ENCODE results near the gene BPIFB4.

Gene BPIFB4

DNA sequence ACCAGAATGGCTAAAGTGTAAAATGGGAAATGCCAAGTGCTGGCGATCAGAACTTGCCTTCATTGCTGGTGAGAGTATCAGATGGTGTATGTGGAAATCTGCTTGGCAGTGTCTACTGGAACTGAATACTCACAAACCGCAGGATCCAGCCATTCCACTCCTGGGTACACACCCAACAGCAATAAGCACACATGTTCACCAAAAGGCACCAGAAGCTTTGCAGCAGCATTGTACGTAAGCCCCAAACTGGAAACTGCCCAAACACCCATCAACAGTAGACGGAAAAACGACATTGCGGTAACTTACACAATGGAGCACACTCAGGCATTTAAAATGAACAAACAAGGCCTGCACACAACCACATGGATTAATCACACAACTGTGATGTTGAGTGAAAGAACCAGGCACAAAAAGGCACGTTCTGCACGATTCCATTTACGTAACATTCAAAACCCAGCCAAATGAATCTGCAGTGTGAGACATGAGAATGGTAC is 51.2 kb downstream of the BPIFB4 start:
- H2BK15ac ChIP-seq (ENCODE audit: low read length): no peak overlapping the region
- peaks cover 0 to 12% of the 10 kb centered on the region in 2 donors for H3K4me1 ChIP-seq (ENCODE audit: control insufficient read depth in 2 of 2, insufficient read depth in 1 of 2, low read depth in 1 of 2, low read length in 2 of 2)
- no peak overlapping the region for H2BK120ac ChIP-seq (ENCODE audit: low read depth, low read length)
- H3K79me1 ChIP-seq (ENCODE audit: low read depth, low read length): no peaks in the 10 kb centered on the region
- H3K27me3 ChIP-seq (ENCODE audit: control insufficient read depth in 3 of 3, insufficient read depth in 3 of 3, low read depth in 1 of 3, low read length in 3 of 3): peaks cover 0 to 3% (median 0%) of the 10 kb centered on the region in 3 experiments
- no peak overlapping the region for H3K14ac ChIP-seq (ENCODE audit: low read length)
- no peak overlapping the region for H2AFZ ChIP-seq (ENCODE audit: low read length)
- no peaks in the 10 kb centered on the region for H3K9me3 ChIP-seq (replicated peaks in 1 of 2; ENCODE audit: control insufficient read depth in 2 of 2, insufficient read depth in 1 of 2, low read depth in 1 of 2, low read length in 2 of 2)
- no peak overlapping the region for H3K18ac ChIP-seq (ENCODE audit: low read length)
- no peaks in the 10 kb centered on the region for H3K36me3 ChIP-seq (replicated peaks in 1 of 2; ENCODE audit: control insufficient read depth in 2 of 2, insufficient read depth in 2 of 2, low read length in 2 of 2)
- no peak overlapping the region for H2BK12ac ChIP-seq (ENCODE audit: low read length)
- H3K27ac ChIP-seq (replicated peaks; ENCODE audit: low read length): no peak overlapping the region
- no peak overlapping the region for H2BK5ac ChIP-seq (ENCODE audit: low read length)
- no CpG with 5 or more reads among the region's 9 CpGs for WGBS, 2 donors (ENCODE audit: extremely low coverage in 2 of 2, insufficient read length in 2 of 2, insufficient replicate concordance in 1 of 2)
- H4K91ac ChIP-seq (ENCODE audit: low read depth, low read length, poor library complexity): no peak overlapping the region
- no peak overlapping the region for H4K8ac ChIP-seq (ENCODE audit: low read depth, low read length)
- no peak for DNase-seq (ENCODE audit: low spot score)
- H3K23ac ChIP-seq (ENCODE audit: low read depth, low read length, poor library complexity): no peak overlapping the region
- H3K9ac ChIP-seq (ENCODE audit: low read depth, low read length, poor library complexity): no peak overlapping the region
- no peak overlapping the region for H3K4me2 ChIP-seq (ENCODE audit: insufficient read depth, low read length, poor library complexity, severe bottlenecking)
- H2AK5ac ChIP-seq (ENCODE audit: low read depth, low read length): no peak overlapping the region
- no peak overlapping the region for H3K4me3 ChIP-seq (ENCODE audit: low read length in 2 of 2)
- no peak overlapping the region for H3K4ac ChIP-seq (ENCODE audit: low read length)

DNA sequence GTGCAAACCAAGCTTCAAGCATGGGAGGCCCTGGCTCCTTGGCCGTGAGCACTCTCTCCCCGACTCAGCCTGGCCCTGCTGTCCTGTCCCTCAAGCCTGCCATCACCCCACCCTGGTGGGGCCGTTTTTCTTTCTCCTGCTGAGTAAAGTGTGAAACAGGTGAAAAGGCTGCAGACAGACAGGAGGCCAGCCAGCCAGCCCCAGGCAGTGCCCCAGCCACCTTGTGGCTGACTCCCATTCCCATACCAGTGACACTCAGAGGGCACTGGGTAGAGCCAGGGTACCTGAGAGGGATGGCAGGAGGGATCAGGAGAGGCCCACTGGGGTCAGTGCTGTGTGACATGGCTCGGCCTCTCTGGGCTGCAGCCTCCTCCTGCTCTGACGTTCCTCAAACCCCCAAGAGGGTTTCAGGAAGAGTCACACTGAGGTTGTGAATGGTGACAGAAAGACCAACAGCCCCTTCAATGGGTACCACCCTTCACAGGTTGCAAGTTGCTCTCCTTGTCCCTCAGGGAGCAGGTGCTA is 52.6 kb downstream of the BPIFB4 start:
- no peak overlapping the region for H3K14ac ChIP-seq (ENCODE audit: low read length)
- no peak overlapping the region for H3K27ac ChIP-seq (replicated peaks; ENCODE audit: low read length)
- DNase-seq (ENCODE audit: low spot score): no peak
- no peak overlapping the region for H2BK5ac ChIP-seq (ENCODE audit: low read length)
- no peak overlapping the region for H3K4me2 ChIP-seq (ENCODE audit: insufficient read depth, low read length, poor library complexity, severe bottlenecking)
- H2AK5ac ChIP-seq (ENCODE audit: low read depth, low read length): no peak overlapping the region
- no peak overlapping the region for H3K4ac ChIP-seq (ENCODE audit: low read length)
- H3K9me3 ChIP-seq (replicated peaks in 1 of 2; ENCODE audit: control insufficient read depth in 2 of 2, insufficient read depth in 1 of 2, low read depth in 1 of 2, low read length in 2 of 2): no peaks in the 10 kb centered on the region
- no CpG with 5 or more reads among the region's 5 CpGs for WGBS, 2 donors (ENCODE audit: extremely low coverage in 2 of 2, insufficient read length in 2 of 2, insufficient replicate concordance in 1 of 2)
- H3K23ac ChIP-seq (ENCODE audit: low read depth, low read length, poor library complexity): no peak overlapping the region
- no peaks in the 10 kb centered on the region for H3K36me3 ChIP-seq (replicated peaks in 1 of 2; ENCODE audit: control insufficient read depth in 2 of 2, insufficient read depth in 2 of 2, low read length in 2 of 2)
- H3K27me3 ChIP-seq (ENCODE audit: control insufficient read depth in 3 of 3, insufficient read depth in 3 of 3, low read depth in 1 of 3, low read length in 3 of 3): peaks cover 0 to 3% (median 0%) of the 10 kb centered on the region in 3 experiments
- no peak overlapping the region for H3K9ac ChIP-seq (ENCODE audit: low read depth, low read length, poor library complexity)
- H4K8ac ChIP-seq (ENCODE audit: low read depth, low read length): no peak overlapping the region
- H2BK12ac ChIP-seq (ENCODE audit: low read length): no peak overlapping the region
- peak overlapping the region; percentile 2 for H2BK15ac ChIP-seq (ENCODE audit: low read length)
- H2AFZ ChIP-seq (ENCODE audit: low read length): no peak overlapping the region
- no peak overlapping the region for H3K4me3 ChIP-seq (ENCODE audit: low read length in 2 of 2)
- no peaks in the 10 kb centered on the region for H3K79me1 ChIP-seq (ENCODE audit: low read depth, low read length)
- H2BK120ac ChIP-seq (ENCODE audit: low read depth, low read length): no peak overlapping the region
- H4K91ac ChIP-seq (ENCODE audit: low read depth, low read length, poor library complexity): no peak overlapping the region
- peaks cover 0 to 9% of the 10 kb centered on the region in 2 donors for H3K4me1 ChIP-seq (ENCODE audit: control insufficient read depth in 2 of 2, insufficient read depth in 1 of 2, low read depth in 1 of 2, low read length in 2 of 2)
- peak overlapping the region; percentile 24 for H3K18ac ChIP-seq (ENCODE audit: low read length)

DNA sequence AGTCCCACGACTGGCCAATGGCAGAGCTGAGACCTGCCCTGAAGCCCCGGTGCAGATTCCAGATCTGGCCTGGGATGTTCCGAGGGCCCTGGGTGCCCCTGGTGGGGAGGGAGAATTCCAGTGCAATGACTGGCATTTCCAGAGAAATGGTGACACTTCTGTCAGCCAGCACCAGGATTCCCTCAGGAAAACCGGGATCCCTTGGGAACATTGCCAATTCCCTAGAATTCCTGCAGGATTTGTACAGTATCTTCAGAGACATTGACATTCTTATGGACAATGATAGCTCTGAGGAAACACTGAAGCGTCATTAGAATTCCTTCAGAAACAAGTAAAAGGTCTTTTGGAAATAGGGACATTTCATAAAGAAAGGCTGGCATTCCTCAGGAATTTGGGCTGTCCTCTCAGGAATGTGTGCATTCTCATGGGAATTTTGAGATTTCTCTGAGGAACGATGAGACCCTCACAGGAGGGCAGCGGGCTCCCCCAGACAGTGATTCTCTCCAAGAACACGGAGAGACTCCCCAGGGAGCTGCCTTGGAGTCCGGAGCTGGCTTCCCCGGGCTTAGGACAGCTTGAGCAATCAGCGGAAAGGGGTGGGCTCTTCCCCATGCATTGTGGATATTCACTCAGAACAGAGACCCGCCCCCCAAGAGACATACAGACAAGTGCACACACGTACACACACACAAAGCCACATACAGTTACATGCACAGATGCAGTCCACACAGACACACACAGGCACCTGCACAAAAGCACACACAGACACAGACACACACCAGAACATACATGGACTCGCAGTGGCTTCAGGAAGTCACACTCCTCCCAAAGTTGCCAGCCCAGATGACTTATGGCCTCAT is 53.3 kb downstream of the BPIFB4 start:
- H3K4me2 ChIP-seq (ENCODE audit: insufficient read depth, low read length, poor library complexity, severe bottlenecking): no peak overlapping the region

DNA sequence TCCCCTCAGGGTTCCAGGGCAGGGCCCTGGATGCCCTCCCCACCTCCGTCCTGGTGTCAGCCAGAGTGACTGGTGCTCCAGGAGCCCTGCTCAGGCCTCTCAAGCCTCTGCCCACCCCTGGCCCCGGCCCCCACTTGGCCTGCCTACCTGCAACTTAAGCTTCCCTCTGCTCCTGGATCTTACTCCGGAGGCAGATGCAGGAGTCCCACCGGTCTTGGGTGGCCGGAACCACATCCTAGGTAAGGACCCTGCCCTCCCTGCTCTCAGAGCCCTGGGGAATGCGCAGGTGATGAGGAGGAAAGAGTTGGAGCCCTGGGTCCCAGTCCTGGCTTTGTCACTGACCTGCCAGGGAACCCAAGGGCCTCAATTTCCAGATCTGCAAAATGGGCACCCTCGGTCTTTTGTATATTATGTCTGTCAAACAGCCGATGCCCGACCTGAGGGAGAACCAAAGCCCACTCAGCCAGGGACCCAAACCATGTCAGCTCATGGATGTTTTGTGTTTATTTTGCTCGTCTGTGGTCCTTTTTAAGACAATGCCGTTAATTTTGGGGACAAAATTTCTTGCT is 54.0 kb downstream of the BPIFB4 start:
- H2AK5ac ChIP-seq (ENCODE audit: low read depth, low read length): no peak overlapping the region
- WGBS, 2 donors (ENCODE audit: extremely low coverage in 2 of 2, insufficient read length in 2 of 2, insufficient replicate concordance in 1 of 2): no CpG with 5 or more reads among the region's 11 CpGs
- H3K9me3 ChIP-seq (replicated peaks in 1 of 2; ENCODE audit: control insufficient read depth in 2 of 2, insufficient read depth in 1 of 2, low read depth in 1 of 2, low read length in 2 of 2): peaks cover 0 to 4% of the 10 kb centered on the region in 2 donors
- H3K4me1 ChIP-seq (ENCODE audit: control insufficient read depth in 2 of 2, insufficient read depth in 1 of 2, low read depth in 1 of 2, low read length in 2 of 2): peaks cover 0 to 9% of the 10 kb centered on the region in 2 donors
- H3K27ac ChIP-seq (replicated peaks; ENCODE audit: low read length): no peak overlapping the region
- H3K36me3 ChIP-seq (replicated peaks in 1 of 2; ENCODE audit: control insufficient read depth in 2 of 2, insufficient read depth in 2 of 2, low read length in 2 of 2): no peaks in the 10 kb centered on the region
- no peak for DNase-seq (ENCODE audit: low spot score)
- H3K14ac ChIP-seq (ENCODE audit: low read length): no peak overlapping the region
- no peak overlapping the region for H2BK5ac ChIP-seq (ENCODE audit: low read length)
- no peaks in the 10 kb centered on the region for H3K79me1 ChIP-seq (ENCODE audit: low read depth, low read length)
- H2AFZ ChIP-seq (ENCODE audit: low read length): no peak overlapping the region
- no peak overlapping the region for H4K91ac ChIP-seq (ENCODE audit: low read depth, low read length, poor library complexity)
- H3K4me2 ChIP-seq (ENCODE audit: insufficient read depth, low read length, poor library complexity, severe bottlenecking): no peak overlapping the region
- H3K18ac ChIP-seq (ENCODE audit: low read length): peak overlapping the region; percentile 62
- no peak overlapping the region for H2BK12ac ChIP-seq (ENCODE audit: low read length)
- no peak overlapping the region for H2BK120ac ChIP-seq (ENCODE audit: low read depth, low read length)
- H3K4ac ChIP-seq (ENCODE audit: low read length): no peak overlapping the region
- H3K4me3 ChIP-seq (ENCODE audit: low read length in 2 of 2): no peak overlapping the region
- no peak overlapping the region for H3K23ac ChIP-seq (ENCODE audit: low read depth, low read length, poor library complexity)
- no peak overlapping the region for H2BK15ac ChIP-seq (ENCODE audit: low read length)
- no peak overlapping the region for H3K9ac ChIP-seq (ENCODE audit: low read depth, low read length, poor library complexity)
- peaks cover 0 to 3% (median 0%) of the 10 kb centered on the region in 3 experiments for H3K27me3 ChIP-seq (ENCODE audit: control insufficient read depth in 3 of 3, insufficient read depth in 3 of 3, low read depth in 1 of 3, low read length in 3 of 3)
- no peak overlapping the region for H4K8ac ChIP-seq (ENCODE audit: low read depth, low read length)

More for the DNA sequence above, 53.3 kb downstream of the BPIFB4 start:
- Histone ChIP-seq H2BK12ac (ENCODE audit: low read length) (no peak overlapping the region), H3K14ac (ENCODE audit: low read length) (no peak overlapping the region), H3K4ac (ENCODE audit: low read length) (no peak overlapping the region), H3K36me3 (replicated peaks in 1 of 2; ENCODE audit: control insufficient read depth in 2 of 2, insufficient read depth in 2 of 2, low read length in 2 of 2) (no peaks in the 10 kb centered on the region), H3K27me3 (ENCODE audit: control insufficient read depth in 3 of 3, insufficient read depth in 3 of 3, low read depth in 1 of 3, low read length in 3 of 3) (peaks cover 0 to 3% (median 0%) of the 10 kb centered on the region in 3 experiments), H2AFZ (ENCODE audit: low read length) (no peak overlapping the region), H3K9me3 (replicated peaks in 1 of 2; ENCODE audit: control insufficient read depth in 2 of 2, insufficient read depth in 1 of 2, low read depth in 1 of 2, low read length in 2 of 2) (no peaks in the 10 kb centered on the region), H3K27ac (replicated peaks; ENCODE audit: low read length) (no peak overlapping the region), H2BK15ac (ENCODE audit: low read length) (no peak overlapping the region), H3K18ac (ENCODE audit: low read length) (peak overlapping the region; percentile 62), H3K79me1 (ENCODE audit: low read depth, low read length) (no peaks in the 10 kb centered on the region), H4K8ac (ENCODE audit: low read depth, low read length) (no peak overlapping the region), H3K4me3 (ENCODE audit: low read length in 2 of 2) (no peak overlapping the region), H2BK120ac (ENCODE audit: low read depth, low read length) (no peak overlapping the region), H4K91ac (ENCODE audit: low read depth, low read length, poor library complexity) (no peak overlapping the region), H2BK5ac (ENCODE audit: low read length) (no peak overlapping the region), H2AK5ac (ENCODE audit: low read depth, low read length) (no peak overlapping the region), H3K9ac (ENCODE audit: low read depth, low read length, poor library complexity) (no peak overlapping the region), H3K4me1 (ENCODE audit: control insufficient read depth in 2 of 2, insufficient read depth in 1 of 2, low read depth in 1 of 2, low read length in 2 of 2) (peaks cover 0 to 9% of the 10 kb centered on the region in 2 donors), H3K23ac (ENCODE audit: low read depth, low read length, poor library complexity) (no peak overlapping the region)
- peak; percentile 15 for DNase-seq (ENCODE audit: low spot score)
- no CpG with 5 or more reads among the region's 14 CpGs for WGBS, 2 donors (ENCODE audit: extremely low coverage in 2 of 2, insufficient read length in 2 of 2, insufficient replicate concordance in 1 of 2)
